H7 (cell line): Measurements from ENCODE around the gene DIP2C. TPM values are rescaled to one million over a fixed set of nuclear protein-coding genes. Genes with fewer than 3 reads are reported as not detected.
A peak's percentile ranks its signal among the peaks of the same experiment; 100 is the strongest.
"Not testable (repeated sequence)": the region's sequence is repeated elsewhere in the genome, so short reads cannot be mapped to it uniquely, and the experiment has no call there.

ENCODE experiments used
- DNase-seq: peaks from one replicate; pipeline ENCODE4 v3.0.0; 2012
- H3K27me3 ChIP-seq: 2 replicates; pipeline ENCODE4 v1.6.0; 2011; ENCODE audit warnings: mild to moderate bottlenecking, low read length; ENCODE audit not compliant: control insufficient read depth, insufficient read depth
- H3K36me3 ChIP-seq: replicated peaks from 2 replicates; pipeline ENCODE4 v1.5.1; 2011; ENCODE audit warnings: low read length; ENCODE audit not compliant: control insufficient read depth, insufficient read depth
- H3K4me3 ChIP-seq: 2 replicates; pipeline ENCODE4 v1.5.1; 2011; ENCODE audit warnings: low read depth, mild to moderate bottlenecking, control low read depth, low read length, moderate library complexity; ENCODE audit not compliant: insufficient read depth
- total RNA-seq: library from RNA; depleted of rRNA; stranded (reverse); fragments of >200 nt; shearing (Covaris generic); gene quantifications from 2 replicates; pipeline ENCODE4 v1.2.3, GENCODE V29; 2014

The DIP2C gene
- total RNA-seq, 1 experiment from 2014 or later, result 4.8 TPM

DNA sequence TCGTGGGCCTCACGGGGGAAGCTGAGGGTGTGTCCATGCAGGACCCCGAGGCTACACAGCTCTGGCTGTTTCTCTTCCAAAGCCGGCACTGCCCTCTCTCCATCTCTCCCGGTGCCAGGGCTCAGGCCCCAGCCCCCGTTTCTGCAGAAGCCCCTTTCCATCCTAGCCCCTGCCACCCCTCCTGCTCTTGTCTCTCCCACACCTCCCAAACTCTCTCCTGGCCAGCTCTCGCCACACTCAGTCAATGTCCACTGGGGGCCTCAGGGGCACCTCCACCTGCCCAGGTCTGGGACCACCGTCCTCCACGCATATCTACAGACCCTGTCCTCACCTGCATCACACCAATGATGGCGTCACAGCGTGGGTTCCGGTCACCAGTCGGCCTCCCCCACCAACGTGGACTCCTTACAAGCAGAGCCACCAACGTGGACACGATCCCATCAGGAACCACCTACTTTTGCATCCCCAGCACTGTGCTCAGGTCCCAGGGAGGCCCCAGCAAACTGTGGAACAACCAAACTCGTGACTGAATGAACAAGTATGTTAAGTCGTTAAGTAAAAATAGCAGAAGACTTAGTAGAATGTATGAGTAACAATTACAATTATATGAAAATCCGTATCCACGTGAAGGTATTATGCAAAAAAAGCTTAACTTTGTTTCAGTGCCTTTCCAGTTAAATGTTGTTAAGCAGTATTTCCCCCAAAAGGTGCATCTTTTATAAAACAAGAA lies 38.4 kb downstream of the DIP2C start:
- Histone ChIP-seq H3K4me3 (no peak overlapping the region), H3K36me3 (no peaks in the 10 kb centered on the region), H3K27me3 (no peaks in the 10 kb centered on the region)
- peak; percentile 50 for DNase-seq

DNA sequence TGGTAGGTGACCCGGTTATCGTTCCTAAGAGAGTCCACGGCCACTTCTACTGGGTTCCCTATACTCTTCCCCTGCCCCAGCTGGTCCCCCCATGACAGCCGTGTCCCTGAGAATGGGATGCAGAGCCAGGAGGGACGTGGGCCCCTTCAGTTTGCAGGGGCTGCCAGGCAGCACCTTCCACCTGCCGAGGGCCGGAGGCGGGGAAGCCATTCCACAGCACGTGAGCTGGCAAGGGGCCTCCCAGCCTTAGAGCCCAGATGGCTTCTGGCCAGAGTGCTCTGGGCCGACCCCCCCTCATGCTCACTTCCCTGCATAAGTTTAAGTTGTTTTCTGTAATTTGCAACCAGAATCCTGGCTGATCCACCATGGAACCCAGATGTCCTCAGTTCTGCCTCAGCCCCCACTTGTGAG lies 39.0 kb downstream of the DIP2C start:
- Histone ChIP-seq H3K27me3 (no peaks in the 10 kb centered on the region), H3K4me3 (no peak overlapping the region), H3K36me3 (no peaks in the 10 kb centered on the region)
- peak; percentile 60 for DNase-seq

DNA sequence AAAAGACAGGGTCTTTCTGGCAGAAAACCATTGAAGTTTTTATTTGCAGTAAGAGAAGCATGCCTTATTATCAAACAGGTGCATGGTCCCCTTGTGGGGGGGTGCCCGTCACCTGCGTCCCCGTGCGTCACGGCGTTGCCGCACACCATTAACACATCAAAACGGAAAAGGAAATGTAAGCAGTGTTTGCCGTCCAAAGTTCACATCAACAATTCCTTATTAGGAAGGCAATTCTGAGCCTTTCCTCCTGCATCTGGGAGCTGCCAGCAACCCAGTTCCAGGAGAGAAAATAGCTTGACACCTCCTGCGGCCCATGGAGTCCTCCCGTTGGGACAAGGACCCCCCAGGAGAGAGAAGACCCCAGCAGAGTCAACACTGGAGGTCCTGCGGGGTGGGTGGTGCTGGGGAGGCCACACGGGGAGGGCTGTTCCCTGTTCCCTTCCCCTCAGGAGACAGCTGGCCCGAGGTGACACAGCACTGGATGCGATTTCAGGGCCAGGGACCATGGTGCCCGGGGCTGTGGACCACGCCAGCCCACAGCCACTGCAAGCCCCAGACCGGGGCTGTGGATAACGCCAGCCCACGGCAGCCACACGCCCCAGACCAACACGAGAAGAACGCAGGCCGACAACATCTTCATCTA lies 39.5 kb downstream of the DIP2C start:
- no peaks in the 10 kb centered on the region for H3K36me3 ChIP-seq
- H3K27me3 ChIP-seq, result no peaks in the 10 kb centered on the region
- no peak overlapping the region for H3K4me3 ChIP-seq
- DNase-seq, result peak; percentile 57

DNA sequence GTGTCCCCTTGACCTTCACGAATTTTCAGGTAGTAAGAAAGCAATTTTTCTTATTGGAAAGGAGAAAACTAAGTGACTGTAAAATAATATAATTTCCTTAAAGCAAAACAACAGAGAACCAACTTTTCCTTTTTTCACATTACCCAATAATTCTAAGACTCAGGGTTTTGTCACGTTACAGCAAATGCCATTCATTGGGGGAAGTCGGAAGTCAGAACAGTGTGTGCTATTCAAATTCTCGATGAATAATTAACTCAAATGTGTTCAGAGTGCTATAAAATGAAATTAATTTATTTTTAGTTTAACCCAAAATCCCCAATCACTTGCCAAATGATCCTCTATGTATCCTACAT lies 40.0 kb downstream of the DIP2C start:
- Histone ChIP-seq H3K27me3 (no peaks in the 10 kb centered on the region), H3K4me3 (no peak overlapping the region)
- no peak for DNase-seq

DNA sequence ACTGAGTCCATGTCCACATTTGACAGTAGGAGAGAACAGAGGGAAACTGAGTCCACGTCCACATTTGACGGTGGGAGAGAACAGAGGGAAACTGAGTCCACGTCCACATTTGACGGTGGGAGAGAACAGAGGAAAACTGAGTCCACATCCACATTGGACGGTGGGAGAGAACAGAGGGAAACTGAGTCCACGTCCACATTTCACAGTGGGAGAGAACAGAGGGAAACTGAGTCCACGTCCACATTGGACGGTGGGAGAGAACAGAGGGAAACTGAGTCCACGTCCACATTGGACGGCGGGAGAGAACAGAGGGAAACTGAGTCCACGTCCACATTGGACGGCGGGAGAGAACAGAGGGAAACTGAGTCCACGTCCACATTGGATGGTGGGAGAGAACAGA lies 42.4 kb downstream of the DIP2C start:
- not testable (repeated sequence) for DNase-seq, H3K4me3 ChIP-seq, H3K36me3 ChIP-seq, H3K27me3 ChIP-seq

More for the DNA sequence above, 40.0 kb downstream of the DIP2C start:
- H3K36me3 ChIP-seq, result no peaks in the 10 kb centered on the region

DNA sequence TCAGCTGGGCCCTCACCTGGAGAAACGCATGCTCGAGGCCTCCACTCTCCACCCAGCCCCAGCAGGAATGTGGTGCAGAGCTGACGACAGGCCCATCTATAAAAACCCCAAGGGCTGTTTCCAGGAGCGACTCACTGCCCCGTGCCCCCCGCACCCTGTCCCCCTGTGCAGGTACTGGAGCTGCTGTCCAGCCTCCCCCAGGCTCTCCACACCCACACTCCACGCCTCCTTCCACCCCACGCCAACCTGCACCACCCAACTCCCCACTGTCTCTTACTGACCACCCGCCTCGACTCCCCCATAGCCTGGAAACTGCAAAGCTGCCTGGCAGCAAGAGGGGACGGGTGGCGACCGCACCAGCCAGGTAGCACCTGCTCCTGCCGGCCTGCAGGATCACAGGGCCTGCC lies 43.3 kb downstream of the DIP2C start:
- DNase-seq, result peak; percentile 71
- no peaks in the 10 kb centered on the region for H3K36me3 ChIP-seq
- H3K27me3 ChIP-seq, result no peaks in the 10 kb centered on the region
- H3K4me3 ChIP-seq, result no peak overlapping the region

DNA sequence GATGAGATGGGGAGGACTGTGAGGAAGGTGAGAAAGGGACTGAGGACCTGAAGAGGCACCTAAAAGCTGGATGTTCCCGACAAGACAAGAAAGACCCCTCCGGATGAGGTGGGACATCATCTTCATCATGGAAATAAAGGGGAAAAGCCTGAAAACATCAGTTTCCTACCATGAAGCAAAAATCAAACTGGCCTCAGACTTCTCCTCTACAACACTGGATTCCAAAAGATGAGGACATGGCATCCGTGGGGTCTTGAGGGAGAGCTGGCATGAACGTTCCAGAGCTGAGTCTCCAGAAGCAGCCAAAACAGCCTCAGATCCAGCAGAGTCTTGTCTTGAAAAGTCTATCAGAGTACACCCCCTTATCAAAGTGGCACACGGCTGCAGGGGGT lies 44.5 kb downstream of the DIP2C start:
- no peaks in the 10 kb centered on the region for H3K36me3 ChIP-seq
- H3K4me3 ChIP-seq, result no peak overlapping the region
- H3K27me3 ChIP-seq, result no peaks in the 10 kb centered on the region
- DNase-seq, result no peak

DNA sequence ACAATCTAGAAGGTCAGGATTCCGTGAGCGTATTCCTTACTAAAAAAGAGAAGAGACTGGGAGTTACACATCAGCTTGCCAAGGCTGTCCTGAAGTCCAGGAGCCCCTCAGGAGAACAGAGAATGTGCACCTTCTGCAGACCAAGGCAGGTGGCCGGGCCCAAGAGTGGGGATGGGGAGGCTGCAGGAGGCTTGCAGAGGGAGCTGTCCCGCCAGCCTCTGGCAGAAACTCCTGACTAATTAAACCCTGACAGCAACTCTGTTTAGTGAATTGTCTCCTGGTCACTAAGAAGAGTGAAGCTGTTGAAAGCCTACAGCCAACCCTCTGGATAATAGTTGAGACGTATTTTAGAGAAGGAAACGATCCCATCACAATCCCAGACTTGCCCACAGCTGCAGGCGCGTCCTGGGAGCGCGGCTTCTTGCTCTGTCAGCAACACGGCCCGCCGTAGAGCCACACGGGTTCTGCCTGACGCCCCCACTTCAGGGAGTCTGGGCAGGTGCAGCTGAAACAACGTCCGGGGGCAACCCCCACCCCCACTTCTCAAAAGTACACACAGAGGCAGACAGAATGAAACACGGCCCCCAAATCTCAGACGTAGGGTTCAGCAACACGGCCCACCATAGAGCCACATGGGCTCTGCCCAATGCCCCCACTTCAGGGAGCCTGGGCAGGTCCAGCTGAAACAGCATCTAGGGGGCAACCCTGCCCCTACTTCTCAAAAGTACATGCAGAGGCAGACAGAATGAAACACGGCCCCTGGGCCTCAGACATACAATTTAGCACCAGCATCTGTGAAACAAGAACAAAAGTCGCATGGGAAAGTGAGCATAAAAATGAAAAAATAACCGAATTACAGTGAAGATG lies 45.2 kb downstream of the DIP2C start:
- no peak overlapping the region for H3K4me3 ChIP-seq
- H3K36me3 ChIP-seq, result no peaks in the 10 kb centered on the region
- H3K27me3 ChIP-seq, result no peaks in the 10 kb centered on the region
- peak; percentile 54 for DNase-seq

DNA sequence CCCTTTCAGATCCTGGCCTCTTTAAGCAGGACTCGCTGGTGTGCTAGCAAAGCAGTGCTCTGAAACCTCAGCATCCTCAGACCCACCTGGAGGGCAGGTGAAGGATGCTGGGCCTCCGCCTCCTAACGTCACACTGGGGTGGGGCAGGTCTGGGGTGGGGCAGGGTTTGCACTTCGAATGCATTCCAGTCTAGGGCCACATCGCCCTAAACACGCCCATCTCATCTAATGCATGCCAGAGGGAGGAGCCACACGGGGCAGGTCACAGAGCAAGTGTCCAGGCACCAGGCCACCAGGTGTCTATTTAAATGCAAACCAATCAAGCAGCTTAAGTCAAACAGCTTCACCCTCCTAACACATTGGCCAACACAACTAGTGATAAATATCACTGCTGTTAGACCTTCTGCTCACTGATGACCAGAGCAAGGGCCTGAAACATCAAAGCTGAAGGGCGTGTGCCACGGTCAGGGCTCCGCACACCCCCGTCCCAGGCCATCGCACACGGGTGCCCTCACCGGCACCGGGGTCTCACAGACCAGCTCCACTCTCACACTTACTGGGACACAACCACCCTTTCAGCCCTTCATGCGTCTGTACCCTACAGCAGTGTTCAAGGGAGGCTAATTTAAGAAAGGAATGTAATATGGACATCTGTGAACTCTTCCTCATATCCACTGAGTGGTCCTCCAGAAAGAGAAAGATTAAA lies 47.1 kb downstream of the DIP2C start:
- peak; percentile 83 for DNase-seq
- Histone ChIP-seq H3K4me3 (no peak overlapping the region), H3K27me3 (no peaks in the 10 kb centered on the region), H3K36me3 (no peaks in the 10 kb centered on the region; the same call in 1 of the 2 replicates)

DNA sequence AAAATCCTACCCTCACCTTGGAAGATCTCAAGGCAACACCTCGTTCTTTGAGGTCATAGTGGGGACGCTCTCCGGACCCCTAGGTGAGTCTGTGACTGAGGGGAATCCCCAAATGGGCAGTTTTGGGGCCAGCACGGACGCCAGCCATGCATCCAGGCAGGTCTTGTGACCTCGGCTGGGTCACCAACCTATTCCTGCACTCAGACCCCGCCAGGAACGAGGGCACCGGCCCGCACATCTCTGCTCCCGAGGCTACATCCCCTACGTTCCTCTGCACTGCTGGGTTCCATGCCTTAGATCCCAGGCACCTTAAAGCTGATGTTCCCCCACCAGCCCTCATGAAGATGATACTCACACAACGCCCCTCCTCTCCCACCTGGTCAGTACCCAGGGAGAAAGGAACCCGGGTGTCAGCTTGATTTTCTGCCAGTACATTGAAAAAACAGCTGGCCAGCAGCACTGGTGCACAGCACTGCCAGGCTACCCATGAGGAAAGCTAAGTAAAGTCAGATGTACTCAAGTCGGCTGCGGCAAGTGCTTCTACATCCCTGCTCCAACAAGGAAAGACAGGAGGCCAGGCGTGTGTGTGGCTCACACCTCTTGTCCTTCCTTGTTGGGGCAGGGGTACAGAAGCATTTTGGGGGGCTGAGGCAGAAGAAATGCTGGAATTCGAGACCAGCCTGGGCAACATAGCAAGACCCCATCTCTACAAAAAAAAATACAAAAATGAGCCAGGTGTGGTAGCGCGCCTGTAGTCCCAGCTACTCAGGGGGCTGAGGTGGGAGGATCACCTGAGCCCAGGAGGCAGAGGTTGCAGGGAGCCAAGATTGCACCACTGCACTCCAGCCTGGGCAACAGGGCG lies 48.1 kb downstream of the DIP2C start:
- peak; percentile 45 for DNase-seq
- H3K36me3 ChIP-seq, result no peaks in the 10 kb centered on the region; the same call in 1 of the 2 replicates
- H3K4me3 ChIP-seq, result no peak overlapping the region
- H3K27me3 ChIP-seq, result no peaks in the 10 kb centered on the region

DNA sequence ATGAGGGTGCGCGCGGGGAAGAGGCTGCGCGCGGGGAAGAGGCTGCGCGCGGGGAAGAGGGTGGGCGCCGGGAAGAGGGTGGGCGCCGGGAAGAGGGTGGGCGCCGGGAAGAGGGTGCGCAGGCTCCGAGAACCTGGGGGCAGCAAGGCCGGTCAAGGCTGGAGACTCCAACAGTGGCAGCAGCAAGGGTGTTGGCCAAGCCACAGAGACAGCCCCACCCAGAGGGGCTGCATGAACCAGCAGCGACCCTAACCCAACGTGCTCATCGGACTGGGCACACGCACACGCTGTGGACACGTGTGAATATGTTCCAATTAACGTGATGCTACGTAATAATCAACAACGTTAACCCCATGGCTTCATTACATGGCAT lies 48.8 kb downstream of the DIP2C start:
- no peaks in the 10 kb centered on the region for H3K27me3 ChIP-seq
- DNase-seq, result no peak

DNA sequence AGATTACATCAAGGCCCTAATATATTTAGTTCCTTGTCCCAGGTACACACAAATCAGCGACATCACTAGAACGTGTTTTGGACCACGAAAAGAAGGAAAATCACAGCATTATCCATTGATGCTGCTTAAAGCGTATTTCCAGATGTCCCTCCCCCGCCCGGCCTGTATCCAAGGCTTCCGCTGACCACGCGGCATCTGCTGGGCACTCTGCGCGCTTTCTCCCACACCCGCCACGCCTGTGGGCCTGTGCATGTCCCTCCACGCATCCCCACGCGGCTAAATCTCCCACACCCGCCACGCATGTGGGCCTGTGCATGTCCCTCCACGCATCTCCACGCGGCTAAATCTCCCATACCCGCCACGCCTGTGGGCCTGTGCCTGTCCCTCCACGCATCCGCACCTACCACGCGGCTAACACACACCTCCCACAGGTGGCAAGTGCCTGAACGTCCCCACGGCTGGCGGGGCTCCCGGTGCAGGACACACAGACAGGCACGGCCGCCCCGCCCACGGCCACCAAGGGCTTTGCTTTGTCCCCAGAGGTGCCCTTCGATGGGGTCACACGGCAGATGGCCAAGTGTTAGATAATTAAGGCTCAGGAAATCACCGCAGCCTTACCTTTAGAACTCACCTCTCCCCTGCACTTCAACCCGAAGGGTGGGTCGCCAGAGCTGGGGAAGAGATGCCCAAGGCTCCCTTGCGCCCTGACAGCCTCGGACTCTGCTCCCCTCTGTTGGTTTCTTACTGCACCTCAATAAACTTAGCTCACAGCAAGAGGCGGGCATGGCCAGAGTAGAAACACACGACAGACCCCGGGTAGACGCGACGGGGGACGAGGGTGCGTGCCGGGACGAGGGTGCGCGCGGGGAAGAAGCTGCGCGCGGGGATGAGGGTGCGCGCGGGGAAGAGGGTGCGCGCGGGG lies 49.5 kb downstream of the DIP2C start:
- Histone ChIP-seq H3K27me3 (no peaks in the 10 kb centered on the region), H3K4me3 (no peak overlapping the region), H3K36me3 (no peaks in the 10 kb centered on the region; the same call in 1 of the 2 replicates)
- DNase-seq, result peak; percentile 54

More for the DNA sequence above, 48.8 kb downstream of the DIP2C start:
- Histone ChIP-seq H3K4me3 (no peak overlapping the region), H3K36me3 (no peaks in the 10 kb centered on the region; the same call in 1 of the 2 replicates)
